GM06990 (cell line): Measurements from ENCODE around the gene KIF4B.

ENCODE experiments used
- DNase-seq: peaks from one replicate; pipeline ENCODE4 v3.0.0-alpha.2; 2011; ENCODE audit not compliant: insufficient read length; ENCODE audit errors: extremely low read depth
- H3K27me3 ChIP-seq: replicated peaks from 2 replicates; pipeline ENCODE4 v1.6.0; 2011; ENCODE audit warnings: low read length; ENCODE audit not compliant: control insufficient read depth, insufficient read depth
- H3K36me3 ChIP-seq: 2 replicates; pipeline ENCODE4 v1.5.1; 2011; ENCODE audit warnings: low read length; ENCODE audit not compliant: control insufficient read depth, insufficient read depth
- H3K4me3 ChIP-seq: replicated peaks from 2 replicates; pipeline ENCODE4 v1.5.1; 2011; ENCODE audit warnings: low read depth, mild to moderate bottlenecking, control low read depth, low read length
- CTCF ChIP-seq: IDR thresholded peaks from 2 replicates; pipeline ENCODE4 v1.5.1; 2011; ENCODE audit warnings: low read length, control low read depth, mild to moderate bottlenecking, inconsistent platforms; ENCODE audit not compliant: insufficient read depth, poor library complexity, severe bottlenecking

Gene KIF4B

GRCh38 chr5:154986151-154986550 lies 27.4 kb upstream of the KIF4B start:
- no peaks in the 10 kb centered on the region for H3K36me3 ChIP-seq
- no peaks in the 10 kb centered on the region for H3K27me3 ChIP-seq
- TF ChIP-seq CTCF = no peak
- H3K4me3 ChIP-seq = no peak overlapping the region
- DNase-seq = no peak

- no peaks in the 10 kb centered on the region for H3K27me3 ChIP-seq
- H3K4me3 ChIP-seq = no peak overlapping the region
- no peaks in the 10 kb centered on the region for H3K36me3 ChIP-seq
- no peak for DNase-seq
- TF ChIP-seq CTCF = no peak
Observed at GRCh38 chr5:154989626-154990025, 23.9 kb upstream of the KIF4B start.

GRCh38 chr5:154993461-154993860 lies 20.1 kb upstream of the KIF4B start:
- no peak for DNase-seq

GRCh38 chr5:154995679-154996078 lies 17.9 kb upstream of the KIF4B start:
- no peak overlapping the region for H3K4me3 ChIP-seq
- H3K36me3 ChIP-seq = no peaks in the 10 kb centered on the region
- no peak for TF ChIP-seq CTCF
- DNase-seq = no peak
- H3K27me3 ChIP-seq = no peaks in the 10 kb centered on the region

More at GRCh38 chr5:154993461-154993860, 20.1 kb upstream of the KIF4B start:
- Histone ChIP-seq H3K36me3 (no peaks in the 10 kb centered on the region), H3K4me3 (no peak overlapping the region), H3K27me3 (no peaks in the 10 kb centered on the region)
- no peak for TF ChIP-seq CTCF

GRCh38 chr5:154997746-154998145 lies 15.8 kb upstream of the KIF4B start:
- TF ChIP-seq CTCF = no peak
- Histone ChIP-seq H3K36me3 (no peaks in the 10 kb centered on the region), H3K27me3 (peaks cover 3% of the 10 kb centered on the region), H3K4me3 (no peak overlapping the region)
- DNase-seq = no peak

GRCh38 chr5:154999865-155000264 lies 13.7 kb upstream of the KIF4B start:
- no peaks in the 10 kb centered on the region for H3K36me3 ChIP-seq
- peaks cover 3% of the 10 kb centered on the region for H3K27me3 ChIP-seq
- TF ChIP-seq CTCF = no peak
- no peak for DNase-seq
- no peak overlapping the region for H3K4me3 ChIP-seq
